Measurements from ENCODE around the gene DACT3.

The DACT3 gene

DNA sequence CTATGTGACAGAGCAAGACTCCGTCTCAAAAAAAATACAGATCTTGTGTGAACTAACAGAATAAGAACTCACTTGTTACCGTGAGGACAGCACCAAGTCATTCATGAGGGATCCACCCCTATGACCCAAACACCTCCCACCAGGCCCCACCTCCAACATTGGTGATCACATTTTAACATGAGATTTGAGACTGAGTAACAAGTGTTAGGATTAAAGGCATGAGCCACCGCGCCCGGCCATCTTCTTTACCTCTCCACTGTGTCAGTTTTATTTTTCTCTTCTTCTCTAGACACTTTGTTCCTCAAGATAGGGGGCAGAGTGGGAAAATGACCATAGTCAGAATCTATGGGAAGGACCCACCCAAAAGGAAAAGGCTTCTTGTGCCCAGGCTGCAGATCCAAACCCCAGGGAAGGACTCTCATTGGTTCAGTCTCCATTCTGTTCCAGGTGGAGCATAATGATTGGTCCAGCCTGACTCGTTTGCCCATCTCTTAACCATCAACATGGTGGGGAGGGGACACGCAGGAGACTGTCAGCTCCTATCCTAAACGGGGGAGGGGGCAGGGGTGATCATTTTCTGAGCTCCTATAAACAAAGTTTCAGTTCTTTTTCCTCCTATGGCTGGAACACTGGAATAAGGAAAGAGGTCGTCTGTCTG lies 61.1 kb downstream of the DACT3 start:
- DNase-seq (ENCODE audit: low read depth, low spot score): no peak

DNA sequence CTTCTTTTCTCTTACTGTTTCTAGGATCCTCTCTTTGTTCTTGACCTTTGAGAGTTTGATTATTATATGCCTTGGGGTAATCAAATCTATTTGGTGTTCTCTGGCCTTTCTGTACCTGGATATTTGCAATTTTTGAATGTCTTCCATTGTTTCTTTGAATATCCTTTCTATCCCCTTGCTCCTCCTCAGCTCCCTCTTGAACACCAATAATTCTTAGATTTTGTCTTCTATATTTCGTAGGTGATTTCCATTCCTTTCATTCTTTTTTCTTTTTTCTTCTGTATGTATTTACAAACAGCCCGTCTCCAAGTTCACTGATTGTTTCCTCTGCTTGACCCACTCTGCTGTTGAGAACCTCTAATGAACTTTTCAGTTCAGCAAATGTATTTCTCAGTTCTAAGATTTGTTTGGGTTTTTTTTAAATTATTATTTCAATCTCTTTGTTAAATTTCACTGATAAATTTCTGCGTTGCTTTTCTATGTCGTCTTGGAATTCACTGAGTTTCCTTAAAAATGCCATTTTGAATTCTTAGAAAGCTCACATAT lies 62.5 kb downstream of the DACT3 start:
- DNase-seq (ENCODE audit: low read depth, low spot score): no peak

All from activated CD4-positive, CD25-positive, alpha-beta regulatory T cell treated with anti-CD3 and anti-CD28 coated beads, Interleukin-2, amount 50 U/mL, for 16 hours (primary cell).